GM21423 (cell line): ENCODE measurements around the gene NFATC2.
"Not testable (repeated sequence)": the region's sequence is repeated elsewhere in the genome, so short reads cannot be mapped to it uniquely, and the experiment has no call there.

Experiments
- ATAC-seq: cut with Tn5 transposase; IDR thresholded peaks from one replicate; pipeline ENCODE4 v1.9.1; 2021; ENCODE audit warnings: mild to moderate bottlenecking, moderate library complexity; ENCODE audit not compliant: unreplicated experiment

The NFATC2 gene

DNA sequence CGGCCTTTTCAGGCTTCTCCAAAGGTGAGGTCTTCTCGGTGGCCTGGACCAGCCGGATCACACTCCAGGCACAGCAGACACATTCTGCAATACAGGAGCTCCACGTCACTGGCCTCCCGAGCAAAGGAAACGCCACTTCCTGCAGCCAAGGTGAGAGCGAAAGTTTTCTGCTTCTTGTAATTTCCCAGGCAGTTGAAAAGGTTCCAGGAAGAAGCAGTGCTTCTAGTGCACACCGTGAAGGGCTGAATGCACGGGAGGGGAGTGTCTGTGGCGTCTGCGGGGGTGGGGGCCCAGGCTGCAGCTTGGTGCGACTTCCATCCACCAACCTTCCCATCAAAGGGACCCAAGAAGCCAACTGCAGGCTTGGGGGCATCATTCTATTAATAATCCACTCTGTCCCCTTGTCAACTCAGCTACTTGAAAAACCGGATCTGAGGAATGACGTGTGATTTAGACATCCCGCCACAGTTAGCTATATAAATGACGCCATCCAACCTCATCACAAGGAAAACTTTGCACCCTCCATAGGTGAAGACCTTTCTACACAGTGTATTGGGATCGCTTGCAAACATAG lies 61.1 kb downstream of the NFATC2 start:
- ATAC-seq: peak; percentile 24

DNA sequence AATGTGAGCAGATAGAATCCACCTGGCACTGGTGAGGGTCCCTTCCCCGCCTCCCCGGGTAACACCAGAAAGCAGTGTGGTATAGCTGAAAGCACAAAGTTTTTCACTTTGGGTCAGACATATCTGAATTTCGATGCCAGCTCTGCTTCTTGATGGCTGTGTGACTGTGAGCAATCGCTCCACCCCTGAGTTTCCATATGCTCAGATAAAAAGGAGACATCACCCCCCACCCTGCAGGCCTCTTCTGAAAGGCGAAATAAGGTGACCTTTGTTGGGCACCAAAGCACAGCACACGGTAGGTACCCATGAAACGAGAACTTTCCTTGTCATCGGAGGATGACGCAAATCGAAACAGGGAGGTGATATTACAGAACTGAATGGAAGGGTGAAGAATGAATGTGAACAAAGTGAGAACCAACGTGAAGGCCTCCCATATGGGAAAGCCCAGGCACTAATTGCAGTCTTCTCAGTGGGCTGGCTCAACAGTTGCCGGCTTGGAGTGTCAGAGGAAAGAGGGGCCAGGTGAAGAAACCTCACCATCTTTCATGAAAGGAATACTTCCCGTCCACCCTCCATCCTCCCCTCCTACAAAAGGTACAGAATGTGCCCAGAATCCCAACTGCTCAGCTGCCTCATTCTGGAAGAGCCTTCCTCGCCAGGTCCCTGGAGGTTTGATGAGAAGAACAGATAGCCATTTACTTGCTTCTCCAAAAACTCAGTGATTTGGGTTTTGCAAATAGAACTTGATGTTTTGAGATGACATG lies 61.8 kb downstream of the NFATC2 start:
- ATAC-seq: peak; percentile 60

DNA sequence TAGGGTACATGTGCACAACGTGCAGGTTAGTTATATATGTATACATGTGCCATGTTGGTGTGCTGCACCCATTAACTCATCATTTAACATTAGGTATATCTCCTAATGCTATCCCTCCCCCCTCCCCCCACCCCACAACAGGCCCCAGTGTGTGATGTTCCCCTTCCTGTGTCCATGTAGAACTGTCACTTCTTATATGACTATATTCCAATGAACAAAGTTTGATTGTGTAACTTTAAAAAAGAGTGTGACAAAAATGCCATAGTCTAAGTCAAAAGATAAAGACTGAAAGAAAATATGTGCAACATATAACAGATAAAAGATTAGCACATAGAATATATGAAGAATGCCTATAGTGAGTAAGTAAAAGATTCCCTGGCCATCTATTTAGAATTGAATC lies 66.4 kb downstream of the NFATC2 start:
- ATAC-seq: not testable (repeated sequence)

GRCh38 chr20:51473771-51474170 lies 68.7 kb downstream of the NFATC2 start:
- ATAC-seq: no peak

DNA sequence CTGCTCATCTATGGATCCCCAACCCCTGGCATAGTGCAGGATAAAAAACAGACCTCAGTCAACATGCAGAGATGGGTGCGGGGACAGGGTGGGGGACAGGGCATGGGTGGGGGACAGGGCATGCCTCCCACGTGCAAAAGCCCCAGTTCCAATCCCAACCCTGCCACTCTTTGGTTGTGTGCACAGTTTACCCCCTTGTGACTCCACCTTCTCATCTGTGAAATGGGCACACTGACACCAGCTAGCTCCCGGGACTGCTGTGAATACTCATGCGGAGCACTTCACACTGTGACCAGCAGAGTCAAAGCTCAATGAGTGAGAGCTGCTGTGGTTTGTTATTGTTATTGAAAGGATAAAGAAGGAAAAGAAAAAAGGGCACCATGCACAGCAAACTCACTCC lies 69.3 kb downstream of the NFATC2 start:
- ATAC-seq: no peak

DNA sequence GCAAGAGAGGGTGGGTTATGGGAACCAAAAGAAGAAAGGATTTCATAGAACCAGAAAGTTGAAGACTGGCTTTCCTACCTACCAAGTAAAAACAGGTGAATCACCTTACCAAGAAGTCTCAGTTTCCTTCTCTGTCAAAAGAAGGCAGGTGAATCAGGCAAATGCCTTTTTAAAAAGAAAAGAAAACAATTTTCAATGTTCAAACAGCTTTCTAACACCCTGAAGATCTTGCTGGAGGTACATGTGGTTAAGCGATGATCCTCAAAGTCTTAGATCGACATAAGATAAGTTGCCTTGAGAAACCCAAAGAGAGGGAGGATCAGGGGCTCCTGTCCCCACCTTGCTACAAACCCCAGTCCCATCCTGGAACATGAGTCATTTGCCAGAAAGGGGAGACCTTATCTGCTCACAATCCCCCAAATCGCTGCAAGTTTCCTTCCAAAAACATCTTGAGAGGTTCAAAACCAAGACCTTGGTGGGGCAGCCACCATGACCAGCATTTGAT lies 71.6 kb downstream of the NFATC2 start:
- ATAC-seq: no peak

DNA sequence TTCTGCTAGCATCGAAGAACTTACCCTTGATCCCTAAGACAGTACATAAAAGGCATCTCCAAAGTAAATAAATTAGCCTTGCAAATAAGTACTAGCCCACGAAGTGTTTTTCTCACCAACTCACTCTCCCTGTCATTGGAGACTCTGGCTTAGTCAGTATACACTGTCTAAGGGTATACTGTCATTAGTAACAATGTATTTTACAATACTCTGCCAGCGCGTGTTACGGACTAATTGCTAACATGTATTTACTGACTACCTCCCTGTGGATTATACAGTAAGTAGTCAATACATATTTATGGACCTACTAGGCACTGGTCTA lies 72.1 kb downstream of the NFATC2 start:
- no peak for ATAC-seq

GRCh38 chr20:51469578-51470498 lies 72.7 kb downstream of the NFATC2 start:
- no peak for ATAC-seq

GRCh38 chr20:51469046-51469445 lies 73.5 kb downstream of the NFATC2 start:
- ATAC-seq: no peak

- no peak for ATAC-seq
Observed at GRCh38 chr20:51468636-51469035, 73.9 kb downstream of the NFATC2 start.

- ATAC-seq: no peak
Observed at GRCh38 chr20:51467956-51468626, 74.4 kb downstream of the NFATC2 start.

- ATAC-seq: no peak
Observed at GRCh38 chr20:51463998-51464397, 78.5 kb downstream of the NFATC2 start.

DNA sequence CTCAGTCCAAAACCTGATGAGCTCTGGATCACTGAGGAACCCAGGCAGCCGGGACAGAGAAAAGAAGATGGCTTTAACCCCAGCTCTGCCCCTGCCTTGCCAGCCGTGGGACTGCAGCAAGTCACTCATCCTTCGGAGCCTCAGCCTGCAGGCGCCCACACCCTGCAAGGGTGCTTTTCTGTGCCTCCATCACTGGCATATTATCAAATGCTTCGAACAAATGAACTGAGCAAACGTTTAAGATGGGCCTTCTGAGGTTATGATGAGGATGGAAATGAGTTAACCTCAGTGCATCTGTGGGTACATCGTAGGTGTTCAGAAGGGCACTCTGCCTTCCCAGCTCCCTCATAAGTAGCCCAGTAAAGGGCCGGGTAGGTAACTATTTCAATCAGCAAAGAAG lies 79.0 kb downstream of the NFATC2 start:
- ATAC-seq: no peak

- no peak for ATAC-seq
Observed at GRCh38 chr20:51462566-51463276, 79.8 kb downstream of the NFATC2 start.

GRCh38 chr20:51461846-51462245 lies 80.7 kb downstream of the NFATC2 start:
- ATAC-seq: not testable (repeated sequence)

- peak; percentile 17 for ATAC-seq
Observed at GRCh38 chr20:51461306-51461705, 81.2 kb downstream of the NFATC2 start.

GRCh38 chr20:51460569-51461265 lies 81.8 kb downstream of the NFATC2 start:
- peak; percentile 96 for ATAC-seq

GRCh38 chr20:51460163-51460562 lies 82.4 kb downstream of the NFATC2 start:
- ATAC-seq: no peak

DNA sequence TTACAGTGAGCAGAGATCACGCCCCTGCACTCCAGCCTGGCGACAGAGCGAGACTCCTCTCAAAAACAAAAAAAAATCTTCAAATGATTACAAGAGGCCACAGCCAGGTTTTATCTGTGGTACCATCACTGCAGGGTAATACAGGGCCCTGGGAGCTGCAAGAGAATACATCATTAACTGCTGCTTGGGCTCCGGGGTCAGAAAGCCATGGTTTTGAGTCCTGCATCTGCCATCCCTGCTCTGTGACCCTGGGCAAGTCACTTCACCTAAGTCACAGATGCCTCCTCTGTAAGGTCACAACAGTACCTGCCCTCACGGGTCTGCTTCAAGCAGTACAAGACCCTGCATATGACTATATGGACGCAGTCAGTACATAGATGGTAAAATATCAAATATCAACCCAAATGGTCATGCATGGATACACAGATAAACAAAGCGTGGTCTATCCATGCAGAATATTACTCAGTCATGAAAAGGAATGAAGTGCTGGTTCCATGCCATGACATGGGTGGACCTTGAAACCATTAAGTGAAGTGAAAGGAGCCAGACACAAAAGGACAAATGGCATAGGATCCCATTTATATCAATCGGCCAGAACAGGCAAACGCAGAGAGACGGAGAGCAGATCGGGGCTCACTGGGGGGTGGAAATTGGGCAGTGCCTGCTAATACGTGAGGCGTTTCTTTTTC lies 83.6 kb downstream of the NFATC2 start:
- no peak for ATAC-seq
